ENCODE data around the gene PAXIP1. TPM values are rescaled to one million over a fixed set of nuclear protein-coding genes. Genes with fewer than 3 reads are reported as not detected.

Gene PAXIP1
- total RNA-seq, 1 donor from 2014 or later = 11.8 TPM

- no peaks in the 10 kb centered on the region for H3K9me3 ChIP-seq
- H3K4me3 ChIP-seq = no peak overlapping the region
- no peak for TF ChIP-seq CTCF (IDR thresholded peaks at IDR 0.05)
- ATAC-seq (no peak), DNase-seq (no peak)
- H3K4me1 ChIP-seq = peaks cover 4% of the 10 kb centered on the region
- H3K36me3 ChIP-seq = no peaks in the 10 kb centered on the region
- H3K27ac ChIP-seq = no peak overlapping the region
- peaks cover 20% of the 10 kb centered on the region for H3K27me3 ChIP-seq
- intact Hi-C loops (cut with DNase I) = no loop called here
Measured at GRCh38 chr7:154910125-154910524, 92.8 kb downstream of the PAXIP1 start.

GRCh38 chr7:154909241-154910105 is 93.5 kb downstream of the PAXIP1 start:
- no peak for TF ChIP-seq CTCF (IDR thresholded peaks at IDR 0.05)
- ATAC-seq (no peak), DNase-seq (no peak)
- intact Hi-C loops (cut with DNase I) = no loop called here
- no peak overlapping the region for H3K4me3 ChIP-seq
- no peaks in the 10 kb centered on the region for H3K36me3 ChIP-seq
- no peaks in the 10 kb centered on the region for H3K9me3 ChIP-seq
- no peak overlapping the region for H3K27ac ChIP-seq
- peaks cover 4% of the 10 kb centered on the region for H3K4me1 ChIP-seq
- H3K27me3 ChIP-seq = peaks cover 15% of the 10 kb centered on the region

- DNase-seq (peak; percentile 48), ATAC-seq (no peak)
- no peak overlapping the region for H3K27ac ChIP-seq
- no peaks in the 10 kb centered on the region for H3K9me3 ChIP-seq
- no peaks in the 10 kb centered on the region for H3K36me3 ChIP-seq
- H3K27me3 ChIP-seq = peaks cover 10% of the 10 kb centered on the region
- no peak for TF ChIP-seq CTCF (IDR thresholded peaks at IDR 0.05)
- no peak overlapping the region for H3K4me3 ChIP-seq
- intact Hi-C loops (cut with DNase I) = no loop called here
- no peaks in the 10 kb centered on the region for H3K4me1 ChIP-seq
Measured at GRCh38 chr7:154907651-154908620, 95.0 kb downstream of the PAXIP1 start.

DNA sequence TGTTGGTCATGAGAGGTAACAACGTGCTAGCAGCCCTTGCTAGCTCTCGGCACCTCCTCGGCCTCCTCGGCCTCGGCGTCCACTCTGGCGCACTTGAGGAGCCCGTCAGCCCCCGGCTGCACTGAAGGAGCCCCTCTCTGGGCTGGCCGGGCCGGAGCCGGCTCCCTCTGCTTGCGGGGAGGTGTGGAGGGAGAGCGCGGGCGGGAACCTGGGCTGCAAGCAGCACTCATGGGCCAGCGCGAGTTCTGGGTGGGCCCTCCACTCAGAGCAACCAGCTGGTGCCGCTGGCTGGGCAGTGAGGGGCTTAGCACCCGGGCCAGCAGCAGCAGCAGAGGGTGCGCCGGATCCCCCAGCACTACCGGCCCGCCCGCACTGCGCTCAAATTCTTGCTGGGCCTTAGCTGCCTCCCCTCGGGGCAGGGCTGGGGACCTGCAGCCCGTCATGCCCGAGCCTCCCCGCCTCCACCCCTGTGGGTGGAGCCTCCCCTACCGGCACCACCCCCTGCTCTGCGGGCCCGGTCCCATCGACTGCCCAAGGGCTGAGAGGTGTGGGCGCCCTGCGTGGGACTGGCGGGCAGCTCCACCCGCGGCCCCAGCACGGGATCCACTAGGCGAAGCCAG is 96.1 kb downstream of the PAXIP1 start:
- ATAC-seq (no peak), DNase-seq (peak; percentile 52)
- H3K4me3 ChIP-seq = no peak overlapping the region
- H3K27me3 ChIP-seq = peaks cover 10% of the 10 kb centered on the region
- no peak for TF ChIP-seq CTCF (IDR thresholded peaks at IDR 0.05)
- intact Hi-C loops (cut with DNase I) = no loop called here
- H3K36me3 ChIP-seq = no peaks in the 10 kb centered on the region
- H3K4me1 ChIP-seq = no peaks in the 10 kb centered on the region
- H3K27ac ChIP-seq = no peak overlapping the region
- H3K9me3 ChIP-seq = no peaks in the 10 kb centered on the region

DNA sequence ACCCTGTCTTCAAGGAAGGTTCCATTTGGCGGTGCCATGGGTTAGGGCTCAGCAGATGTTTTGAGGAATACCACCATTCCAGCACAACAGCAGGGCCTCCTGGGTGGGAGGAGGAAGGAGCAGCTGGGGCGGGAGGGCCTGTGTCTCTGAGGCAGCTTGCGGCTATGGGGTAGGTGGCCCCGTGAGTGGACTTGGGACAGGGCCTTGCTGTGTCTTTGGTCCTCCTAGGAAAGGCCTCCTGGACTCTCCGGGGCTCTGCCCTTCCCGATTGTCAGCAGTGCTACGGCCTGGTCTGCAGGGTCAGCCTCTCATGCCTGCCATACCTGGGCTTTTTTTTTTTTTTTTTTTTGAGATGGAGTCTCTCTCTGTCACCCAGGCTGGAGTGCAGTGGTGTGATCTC is 96.7 kb downstream of the PAXIP1 start:
- intact Hi-C loops (cut with DNase I) = no loop called here
- no peak for DNase-seq
- Histone ChIP-seq H3K4me3 (no peak overlapping the region), H3K4me1 (no peaks in the 10 kb centered on the region), H3K36me3 (no peaks in the 10 kb centered on the region), H3K27ac (no peak overlapping the region), H3K27me3 (peaks cover 10% of the 10 kb centered on the region), H3K9me3 (no peaks in the 10 kb centered on the region)
- no peak for TF ChIP-seq CTCF (IDR thresholded peaks at IDR 0.05)
- no peak for ATAC-seq

Data from upper lobe of right lung (tissue), 1 donor.